Activated T-cell treated with anti-CD3 and anti-CD28 coated beads, Interleukin-2, amount 50 U/mL, for 4 hours (primary cell): ENCODE data around the gene PRUNE1. TPM values are rescaled to one million over a fixed set of nuclear protein-coding genes. Genes with fewer than 3 reads are reported as not detected.

Experiments used
- ATAC-seq, 2 donors: fragments of 200-7000 bp; cut with Tn5 transposase; one replicate each; pipeline ENCODE4 v1.10.0; 2021
- DNase-seq: peaks from one replicate; pipeline ENCODE4 v3.0.0-alpha.2; 2020
- H3K27me3 Mint-ChIP-seq: one replicate; pipeline ENCODE4 v1.8.0; 2021; ENCODE audit warnings: low read depth, mixed read lengths
- H3K36me3 Mint-ChIP-seq: one replicate; pipeline ENCODE4 v1.8.0; 2022; ENCODE audit warnings: mixed read lengths; ENCODE audit not compliant: insufficient read depth
- H3K4me1 Mint-ChIP-seq: one replicate; pipeline ENCODE4 v1.8.0; 2021; ENCODE audit warnings: low read depth, mixed read lengths
- H3K4me3 Mint-ChIP-seq: one replicate; pipeline ENCODE4 v1.8.0; 2021; ENCODE audit warnings: mild to moderate bottlenecking, moderate library complexity, mixed read lengths
- H3K9me3 Mint-ChIP-seq: one replicate; pipeline ENCODE4 v1.8.0; 2021; ENCODE audit warnings: mixed read lengths
- total RNA-seq, 3 donors: library from RNA; stranded (reverse); gene quantifications; one replicate each; pipeline ENCODE4 v1.2.1, GENCODE V29; 2021

The PRUNE1 gene
- total RNA-seq, 3 donors from 2014 or later = 11.0 to 13.7 (median 11.9) TPM

DNA sequence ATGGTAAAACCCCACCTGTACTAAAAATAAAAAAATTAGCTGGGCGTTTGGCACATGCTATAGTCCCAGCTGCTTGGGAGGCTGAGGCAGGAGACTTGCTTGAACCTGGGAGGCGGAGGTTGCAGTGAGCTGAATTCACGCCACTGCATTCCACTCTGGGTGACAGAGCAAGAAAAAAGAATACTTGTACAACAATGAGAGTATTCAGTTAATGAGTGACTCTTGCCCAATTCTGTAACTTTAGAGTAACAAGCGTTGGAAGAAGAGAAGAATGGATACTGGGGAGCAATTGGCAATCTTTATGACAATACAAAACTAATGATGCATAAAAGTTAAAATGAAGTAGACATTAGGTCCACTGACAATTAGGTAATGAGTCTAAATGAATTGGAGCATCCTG lies 15.6 kb upstream of the PRUNE1 start:
- no peak overlapping the region for H3K4me3 Mint-ChIP-seq
- H3K4me1 Mint-ChIP-seq = peaks cover 4% of the 10 kb centered on the region
- no peaks in the 10 kb centered on the region for H3K27me3 Mint-ChIP-seq
- no peak for DNase-seq
- H3K9me3 Mint-ChIP-seq = no peaks in the 10 kb centered on the region
- H3K36me3 Mint-ChIP-seq = peaks cover 3% of the 10 kb centered on the region
- ATAC-seq = no peak

DNA sequence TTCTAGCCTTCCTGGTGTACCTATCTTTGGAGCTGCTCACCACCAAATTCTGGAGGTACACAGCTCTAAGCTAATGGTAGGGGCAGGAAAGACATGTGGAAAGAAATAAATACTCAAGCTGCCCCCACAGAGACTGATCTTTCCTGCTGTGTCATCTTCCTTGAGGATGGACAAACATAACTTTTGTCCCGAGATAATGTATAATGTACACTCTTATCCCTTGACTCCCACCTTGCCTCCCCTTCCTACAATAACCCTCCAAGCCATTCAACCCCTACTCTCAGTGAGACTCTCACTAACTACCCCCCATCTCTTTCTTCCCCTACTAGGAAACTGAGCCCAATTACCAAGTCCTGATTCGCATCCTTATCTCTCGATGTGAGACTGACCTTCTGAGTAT lies 14.0 kb upstream of the PRUNE1 start:
- Mint-ChIP-seq H3K4me1 (peaks cover 9% of the 10 kb centered on the region), H3K9me3 (no peaks in the 10 kb centered on the region), H3K27me3 (no peaks in the 10 kb centered on the region), H3K4me3 (no peak overlapping the region), H3K36me3 (peaks cover 3% of the 10 kb centered on the region)
- DNase-seq = no peak
- no peak for ATAC-seq

DNA sequence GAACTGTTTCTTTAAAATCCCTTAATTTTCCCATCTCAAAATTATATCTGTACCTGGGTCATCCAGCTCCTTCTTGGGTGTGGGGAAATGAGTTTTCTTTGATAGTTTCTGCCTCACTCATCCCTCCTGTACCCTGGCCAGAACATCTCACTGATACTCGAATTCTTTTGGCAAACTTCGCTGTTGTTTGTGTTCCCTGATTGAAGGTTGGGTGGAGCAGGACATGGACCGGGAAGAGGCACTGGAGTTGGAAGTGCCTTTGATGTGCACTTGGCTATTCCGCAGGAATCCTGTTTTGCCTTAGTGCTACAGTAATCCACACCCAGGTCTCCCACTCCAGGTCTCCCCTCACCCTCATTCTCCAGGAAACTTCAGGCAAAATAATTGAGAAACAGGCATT lies 12.8 kb upstream of the PRUNE1 start:
- Mint-ChIP-seq H3K9me3 (no peaks in the 10 kb centered on the region), H3K4me1 (peaks cover 12% of the 10 kb centered on the region), H3K27me3 (no peaks in the 10 kb centered on the region), H3K36me3 (peaks cover 3% of the 10 kb centered on the region), H3K4me3 (no peak overlapping the region)
- DNase-seq (no peak), ATAC-seq (no peak)

DNA sequence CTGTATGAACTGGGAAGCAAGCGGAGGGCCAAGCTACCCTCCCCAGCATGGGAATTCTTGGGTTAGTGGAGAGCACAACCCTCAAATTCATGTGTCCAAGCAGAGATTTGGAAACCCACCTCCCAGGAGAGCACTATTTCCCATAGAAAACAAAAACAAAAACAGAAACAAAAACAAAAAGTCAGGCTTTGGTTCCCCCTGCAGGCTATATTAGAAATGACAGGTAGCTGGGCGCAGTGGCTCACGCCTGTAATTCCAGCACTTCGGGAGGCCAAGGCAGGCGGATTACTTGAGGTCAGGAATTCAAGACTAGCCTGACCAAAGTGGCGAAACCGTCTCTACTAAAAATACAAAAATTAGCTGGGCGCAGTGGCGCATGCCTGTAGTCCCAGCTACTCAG lies 12.4 kb upstream of the PRUNE1 start:
- Mint-ChIP-seq H3K27me3 (no peaks in the 10 kb centered on the region), H3K36me3 (peaks cover 7% of the 10 kb centered on the region), H3K4me1 (peaks cover 16% of the 10 kb centered on the region), H3K4me3 (no peak overlapping the region), H3K9me3 (no peaks in the 10 kb centered on the region)
- no peak for ATAC-seq
- DNase-seq = no peak

DNA sequence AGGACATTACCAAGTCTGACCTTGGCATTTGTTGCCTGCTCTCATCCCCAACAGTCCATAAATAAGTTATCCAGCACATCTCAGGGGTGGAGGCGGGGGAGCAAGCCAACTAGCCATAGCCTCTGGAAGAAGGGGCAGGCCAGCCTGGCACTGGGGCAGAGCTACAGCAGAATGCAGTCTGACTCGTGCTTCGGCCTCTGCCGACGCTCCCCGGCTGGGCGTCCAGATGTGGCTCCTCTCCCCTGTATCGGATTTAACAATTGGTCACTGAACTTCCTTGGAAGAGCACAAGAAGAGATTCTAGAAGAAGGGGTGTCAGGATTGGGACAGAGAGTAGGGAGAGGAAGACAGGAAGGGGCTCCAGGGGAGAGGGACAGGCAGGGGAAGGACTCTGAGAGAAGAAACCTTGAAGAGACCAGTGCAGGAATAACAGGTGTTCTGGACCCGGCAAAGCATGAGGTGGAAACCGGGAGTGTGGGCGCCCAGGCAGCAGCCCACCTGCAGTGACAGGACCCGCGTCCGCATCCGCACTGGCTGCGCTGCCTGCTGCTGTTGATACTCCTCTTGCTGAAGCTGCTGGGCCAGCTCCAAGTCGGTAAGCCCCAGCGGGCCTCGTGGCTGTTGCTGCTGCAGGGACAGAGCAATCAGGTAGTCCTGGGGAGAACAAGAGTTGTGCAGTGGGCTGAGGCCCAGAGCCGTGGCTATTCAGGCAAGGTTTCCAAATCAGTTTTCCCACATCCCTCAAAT lies 10.9 kb upstream of the PRUNE1 start:
- H3K36me3 Mint-ChIP-seq = peaks cover 16% of the 10 kb centered on the region
- no peaks in the 10 kb centered on the region for H3K27me3 Mint-ChIP-seq
- no peaks in the 10 kb centered on the region for H3K9me3 Mint-ChIP-seq
- DNase-seq = no peak
- no peak for ATAC-seq
- H3K4me1 Mint-ChIP-seq = peaks cover 28% of the 10 kb centered on the region
- no peak overlapping the region for H3K4me3 Mint-ChIP-seq

DNA sequence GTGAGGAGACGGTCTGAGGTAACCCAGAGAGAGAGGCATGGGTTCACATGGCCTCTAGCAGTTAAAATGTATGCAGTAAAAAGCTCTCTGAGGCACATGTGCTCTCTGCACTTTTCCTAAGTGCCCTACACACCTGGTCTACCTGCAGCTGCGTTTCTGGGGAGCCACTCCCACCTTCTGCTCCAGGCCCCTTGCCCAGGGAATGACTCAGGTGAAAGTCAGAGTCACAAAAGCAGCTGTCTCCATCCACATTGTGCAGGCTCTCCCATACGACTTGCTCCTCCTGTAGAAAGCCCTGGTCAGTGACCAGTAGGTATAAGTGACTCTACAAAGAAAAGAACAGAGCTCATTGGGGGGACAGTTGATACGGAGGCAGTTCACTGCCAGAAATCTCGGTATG lies 10.3 kb upstream of the PRUNE1 start:
- ATAC-seq (no peak), DNase-seq (no peak)
- no peaks in the 10 kb centered on the region for H3K27me3 Mint-ChIP-seq
- peaks cover 34% of the 10 kb centered on the region for H3K4me1 Mint-ChIP-seq
- no peaks in the 10 kb centered on the region for H3K9me3 Mint-ChIP-seq
- no peak overlapping the region for H3K4me3 Mint-ChIP-seq
- H3K36me3 Mint-ChIP-seq = peaks cover 18% of the 10 kb centered on the region

DNA sequence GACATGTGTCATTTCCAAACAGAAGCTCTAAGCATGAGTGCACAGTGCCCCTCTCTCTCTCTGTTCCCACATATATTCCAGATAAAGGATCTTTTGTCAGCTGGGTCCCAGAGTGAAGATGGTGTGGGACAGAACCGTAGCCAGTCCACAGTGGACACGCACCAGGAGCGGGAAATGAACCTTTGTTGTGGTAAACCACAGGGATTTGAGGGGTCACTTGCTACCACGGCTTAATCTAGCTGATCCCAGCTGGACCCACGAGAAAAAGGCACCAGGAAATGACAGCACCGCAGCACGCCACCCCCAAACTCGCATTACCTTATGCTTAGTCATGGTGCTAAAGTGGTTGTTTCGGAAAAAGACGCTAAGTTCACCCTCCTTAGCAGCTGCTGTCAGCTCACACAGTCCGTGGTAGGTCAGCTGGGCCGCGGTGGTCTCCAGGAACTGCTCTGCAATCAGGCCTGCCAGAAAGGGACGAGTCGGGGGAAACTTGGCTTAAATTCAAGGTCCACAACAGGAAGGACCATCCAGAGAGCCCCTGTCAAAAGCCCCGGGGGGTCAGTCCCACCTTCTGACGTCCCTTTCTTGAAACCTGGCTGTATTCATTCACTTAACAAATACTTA lies 9.1 kb upstream of the PRUNE1 start:
- DNase-seq (no peak), ATAC-seq (peak; percentile 61 to 70)
- peaks cover 18% of the 10 kb centered on the region for H3K36me3 Mint-ChIP-seq
- no peaks in the 10 kb centered on the region for H3K9me3 Mint-ChIP-seq
- H3K4me3 Mint-ChIP-seq = no peak overlapping the region
- peaks cover 44% of the 10 kb centered on the region for H3K4me1 Mint-ChIP-seq
- no peaks in the 10 kb centered on the region for H3K27me3 Mint-ChIP-seq

DNA sequence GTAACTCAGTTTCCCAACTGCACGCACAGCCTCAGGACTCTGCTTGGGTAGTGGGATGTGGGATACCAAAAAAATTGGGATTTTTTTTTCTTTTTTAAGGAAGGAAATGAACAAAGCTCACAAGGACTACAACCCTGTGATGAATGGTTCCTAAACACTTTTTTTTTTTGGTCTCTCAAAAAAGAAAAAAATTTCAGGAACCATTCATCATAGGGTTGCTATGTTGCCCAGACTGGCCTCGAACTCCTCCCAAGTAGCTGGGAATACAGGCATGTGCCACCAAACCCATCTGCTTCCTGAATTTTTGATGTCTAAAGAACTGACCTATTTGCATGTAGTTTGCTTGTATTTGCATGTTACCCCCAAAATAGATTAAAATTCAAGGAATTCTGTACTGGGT lies 8.3 kb upstream of the PRUNE1 start:
- DNase-seq = no peak
- peaks cover 18% of the 10 kb centered on the region for H3K36me3 Mint-ChIP-seq
- no peak for ATAC-seq
- H3K27me3 Mint-ChIP-seq = no peaks in the 10 kb centered on the region
- no peak overlapping the region for H3K4me3 Mint-ChIP-seq
- no peaks in the 10 kb centered on the region for H3K9me3 Mint-ChIP-seq
- H3K4me1 Mint-ChIP-seq = peaks cover 49% of the 10 kb centered on the region

DNA sequence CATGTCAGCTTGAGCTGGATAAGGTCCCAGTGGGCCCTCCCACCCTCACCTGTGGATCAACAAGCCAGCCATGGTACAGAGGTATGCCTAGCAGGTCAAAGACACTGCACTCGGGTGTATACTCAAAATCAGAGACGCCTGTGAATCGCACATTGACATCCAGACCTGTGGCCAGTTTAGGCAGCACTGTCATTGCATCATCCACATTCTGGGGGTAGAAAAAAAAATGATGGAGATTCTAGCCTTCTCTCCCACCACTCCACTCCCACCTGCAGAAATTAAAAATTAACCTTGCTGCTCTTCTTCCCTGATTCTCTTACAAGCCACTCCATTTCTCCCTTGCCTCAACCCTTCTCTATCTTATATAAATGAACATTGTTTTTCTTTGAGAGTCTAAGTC lies 7.8 kb upstream of the PRUNE1 start:
- H3K27me3 Mint-ChIP-seq = no peaks in the 10 kb centered on the region
- ATAC-seq (no peak), DNase-seq (no peak)
- H3K4me3 Mint-ChIP-seq = no peak overlapping the region
- peaks cover 52% of the 10 kb centered on the region for H3K4me1 Mint-ChIP-seq
- peaks cover 18% of the 10 kb centered on the region for H3K36me3 Mint-ChIP-seq
- no peaks in the 10 kb centered on the region for H3K9me3 Mint-ChIP-seq

DNA sequence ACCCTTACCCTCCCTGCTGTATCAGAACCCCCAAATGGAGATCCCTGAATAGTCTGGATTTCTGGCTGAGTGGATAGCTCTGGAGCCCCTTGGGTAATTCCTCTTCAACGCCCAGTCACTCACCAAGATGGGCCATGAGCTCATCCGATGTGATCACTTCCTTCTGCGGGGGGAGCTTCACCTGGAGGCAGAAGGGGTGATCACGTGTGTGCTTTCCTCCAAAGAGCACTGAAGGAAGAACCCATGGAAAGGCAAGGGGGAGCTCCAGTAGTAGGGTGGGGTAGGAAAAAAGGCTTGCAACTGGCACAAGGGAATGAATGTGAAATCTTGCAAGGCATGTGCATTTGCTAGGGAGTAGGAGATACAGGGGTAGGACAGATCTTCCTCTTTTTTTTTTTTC lies 6.6 kb upstream of the PRUNE1 start:
- ATAC-seq (no peak), DNase-seq (no peak)
- Mint-ChIP-seq H3K27me3 (no peaks in the 10 kb centered on the region), H3K9me3 (no peaks in the 10 kb centered on the region), H3K4me1 (peaks cover 60% of the 10 kb centered on the region), H3K4me3 (no peak overlapping the region), H3K36me3 (peaks cover 18% of the 10 kb centered on the region)

DNA sequence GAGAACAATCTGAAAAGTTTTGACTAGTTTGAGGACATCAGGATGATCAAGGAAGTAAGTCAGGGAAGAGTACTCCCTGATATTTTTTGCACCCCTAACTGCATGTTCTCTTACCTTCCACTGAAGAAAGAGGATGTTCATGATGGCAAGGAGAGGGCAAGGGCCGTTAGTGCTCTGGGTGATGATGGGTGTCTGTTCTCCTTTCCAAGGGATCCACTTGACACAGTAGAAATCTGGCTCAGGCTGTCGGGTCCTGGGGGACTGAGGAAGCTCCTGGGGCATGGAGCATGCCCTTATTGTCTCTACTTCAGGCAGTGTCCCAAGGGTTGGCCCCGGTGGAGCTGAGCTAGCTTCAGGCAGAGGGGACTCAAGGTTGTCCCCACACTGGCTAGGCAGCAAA lies 6.2 kb upstream of the PRUNE1 start:
- Mint-ChIP-seq H3K4me1 (peaks cover 64% of the 10 kb centered on the region), H3K9me3 (no peaks in the 10 kb centered on the region), H3K4me3 (no peak overlapping the region), H3K36me3 (peaks cover 18% of the 10 kb centered on the region), H3K27me3 (no peaks in the 10 kb centered on the region)
- DNase-seq (no peak), ATAC-seq (no peak)

DNA sequence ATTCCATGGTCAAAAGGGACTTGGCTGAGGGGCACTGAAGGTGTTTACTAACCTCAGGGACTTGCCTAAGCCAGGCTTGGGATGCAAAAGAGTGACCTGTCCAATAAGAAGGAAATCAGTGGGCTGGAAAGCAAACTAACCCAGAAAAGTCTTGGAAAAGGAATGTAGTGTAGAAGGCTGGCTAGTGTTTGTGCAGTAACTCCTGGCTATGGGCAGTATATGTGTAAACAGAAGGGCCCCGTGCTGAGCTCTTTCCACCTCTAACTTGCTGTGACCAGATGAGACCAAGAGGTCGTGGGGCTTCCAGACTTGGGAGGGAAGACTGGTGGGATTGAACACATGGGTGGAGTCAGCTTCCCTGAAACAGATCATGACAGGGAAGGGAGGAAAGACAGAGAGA lies 5.6 kb upstream of the PRUNE1 start:
- Mint-ChIP-seq H3K9me3 (no peaks in the 10 kb centered on the region), H3K4me1 (peaks cover 70% of the 10 kb centered on the region), H3K36me3 (peaks cover 15% of the 10 kb centered on the region), H3K27me3 (no peaks in the 10 kb centered on the region), H3K4me3 (peak overlapping the region; percentile 67)
- no peak for DNase-seq
- ATAC-seq = no peak

DNA sequence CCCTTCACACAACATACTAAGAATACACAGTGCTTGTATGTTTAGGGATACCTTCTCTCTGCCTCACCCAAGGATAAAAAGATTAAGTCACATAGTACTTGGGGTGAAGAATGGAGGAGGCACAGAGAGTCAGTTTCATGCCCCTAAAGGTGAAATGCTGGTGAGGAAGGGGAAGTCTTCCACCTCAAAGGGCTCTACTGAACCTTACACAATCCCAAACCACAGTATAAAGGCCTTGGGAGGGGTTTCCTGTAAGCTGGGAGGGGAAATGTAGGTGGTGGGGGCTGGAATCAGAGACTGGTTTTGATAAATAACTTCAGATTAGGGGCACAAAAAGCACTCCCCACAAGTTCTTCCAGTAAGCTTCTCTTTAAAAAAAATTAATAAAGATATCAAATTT lies 5.1 kb upstream of the PRUNE1 start:
- peak overlapping the region; percentile 67 for H3K4me3 Mint-ChIP-seq
- H3K4me1 Mint-ChIP-seq = peaks cover 75% of the 10 kb centered on the region
- no peaks in the 10 kb centered on the region for H3K9me3 Mint-ChIP-seq
- DNase-seq (no peak), ATAC-seq (no peak)
- H3K36me3 Mint-ChIP-seq = peaks cover 15% of the 10 kb centered on the region
- no peaks in the 10 kb centered on the region for H3K27me3 Mint-ChIP-seq

DNA sequence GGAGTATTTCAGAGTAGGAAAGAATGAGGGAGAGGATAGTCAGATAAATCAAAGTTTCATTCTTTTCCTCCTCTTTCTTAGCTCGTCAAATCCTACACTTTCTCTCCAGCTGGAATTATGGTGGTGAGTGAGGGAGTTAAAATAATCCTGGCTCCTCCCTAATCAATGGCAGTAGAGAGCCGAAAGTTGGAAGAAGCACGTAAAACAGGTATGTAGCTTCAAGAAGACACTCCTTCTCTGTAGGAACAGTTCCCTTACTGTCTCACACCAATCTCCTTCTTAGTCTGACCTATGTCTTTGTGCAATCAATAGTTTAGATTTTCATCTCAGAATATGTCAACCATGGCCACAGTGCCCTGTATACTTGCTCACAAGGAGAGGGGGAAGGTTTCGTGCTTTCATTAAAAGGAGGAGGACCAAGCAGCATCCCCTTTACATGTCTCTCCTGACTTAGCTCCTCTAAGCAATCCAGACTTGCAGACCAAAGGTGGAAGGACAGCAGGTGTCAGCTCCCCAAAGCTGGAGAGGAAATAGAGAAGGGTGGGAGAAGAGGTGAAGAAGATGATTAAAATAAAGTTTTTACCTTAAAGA lies 2.4 kb upstream of the PRUNE1 start:
- Mint-ChIP-seq H3K4me1 (peaks cover 85% of the 10 kb centered on the region), H3K4me3 (peak overlapping the region; percentile 98), H3K27me3 (no peaks in the 10 kb centered on the region), H3K9me3 (no peaks in the 10 kb centered on the region), H3K36me3 (peaks cover 12% of the 10 kb centered on the region)
- DNase-seq (no peak), ATAC-seq (no peak)
